CD4-positive, alpha-beta T cell treated with Interferon gamma for 1 hour (primary cell): ENCODE data around the gene LGR4.

ENCODE experiments used
- DNase-seq: peaks from one replicate; pipeline ENCODE4 v3.0.0-alpha.2; 2020

Gene LGR4

GRCh38 chr11:27397624-27398399 lies 74.8 kb downstream of the LGR4 start:
- no peak for DNase-seq

GRCh38 chr11:27396259-27396839 lies 76.2 kb downstream of the LGR4 start:
- DNase-seq = no peak

GRCh38 chr11:27395556-27396258 lies 76.9 kb downstream of the LGR4 start:
- DNase-seq = no peak

DNA sequence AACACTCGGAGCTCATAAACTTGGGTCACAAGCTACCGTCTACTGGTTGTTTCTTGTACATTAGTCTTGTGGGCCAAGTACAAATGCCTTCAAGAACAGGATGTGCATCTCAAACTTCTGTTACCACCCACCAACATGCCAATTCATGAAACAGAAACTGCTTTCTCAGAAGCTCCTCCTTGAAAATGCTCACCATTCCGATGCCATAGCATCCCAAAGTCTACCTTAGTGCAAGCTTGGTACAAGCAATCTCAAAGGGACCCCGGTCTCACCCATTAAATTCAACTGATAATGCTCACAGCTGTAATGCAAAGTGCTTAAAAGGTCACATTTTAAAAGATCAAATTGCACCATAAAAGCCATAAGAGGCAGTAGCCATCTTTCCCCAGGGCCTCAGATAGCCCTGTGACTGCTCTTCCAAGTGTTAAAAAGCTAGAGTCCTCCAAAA lies 77.8 kb downstream of the LGR4 start:
- DNase-seq = no peak

DNA sequence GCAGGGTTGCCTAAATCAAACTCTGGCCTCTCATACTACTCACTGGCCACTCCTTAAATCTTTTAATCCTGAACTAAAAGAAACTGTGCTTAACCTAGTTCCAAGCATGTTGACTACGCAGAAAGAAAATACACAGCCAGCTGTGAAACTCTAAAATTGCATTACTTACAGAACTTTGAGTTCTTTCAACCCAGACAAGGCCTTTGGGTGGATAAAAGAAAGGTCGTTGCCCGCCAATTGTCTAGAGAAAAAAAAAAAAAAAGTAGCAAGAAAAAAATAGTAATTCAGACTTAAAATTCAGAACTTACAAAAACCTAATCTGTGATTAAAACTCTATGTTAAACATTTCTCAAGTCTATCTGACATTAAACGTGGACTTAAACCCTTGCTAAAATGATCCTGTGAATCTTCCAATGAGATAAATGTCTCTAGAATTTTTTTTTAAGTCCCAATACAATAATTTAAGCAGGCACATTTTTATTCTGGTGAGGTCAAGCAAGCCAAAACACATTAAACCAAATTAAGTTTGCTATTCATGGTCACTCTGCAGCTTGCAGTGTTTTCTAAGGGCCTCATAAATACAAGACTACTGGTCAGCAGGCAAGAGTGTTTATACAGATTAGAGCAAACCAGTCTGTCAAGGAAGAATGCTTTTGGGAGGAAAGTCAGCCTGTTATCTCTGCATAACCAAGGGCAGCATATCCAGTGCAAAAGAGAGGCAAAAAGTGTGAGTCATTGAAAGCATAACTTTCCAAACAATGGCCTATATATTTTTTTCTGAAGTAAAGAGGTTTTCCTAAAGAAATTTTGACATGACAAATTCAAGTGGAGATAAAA lies 80.1 kb downstream of the LGR4 start:
- no peak for DNase-seq

GRCh38 chr11:27391331-27392015 lies 81.1 kb downstream of the LGR4 start:
- DNase-seq = no peak

- DNase-seq = no peak
These were observed 82.0 kb downstream of the LGR4 start for GRCh38 chr11:27390318-27391295.

GRCh38 chr11:27388869-27389268 lies 83.7 kb downstream of the LGR4 start:
- DNase-seq = no peak

GRCh38 chr11:27388001-27388400 lies 84.6 kb downstream of the LGR4 start:
- no peak for DNase-seq

- no peak for DNase-seq
These were observed 85.2 kb downstream of the LGR4 start for GRCh38 chr11:27387362-27387761.

- DNase-seq = no peak
These were observed 86.3 kb downstream of the LGR4 start for GRCh38 chr11:27386181-27386845.

DNA sequence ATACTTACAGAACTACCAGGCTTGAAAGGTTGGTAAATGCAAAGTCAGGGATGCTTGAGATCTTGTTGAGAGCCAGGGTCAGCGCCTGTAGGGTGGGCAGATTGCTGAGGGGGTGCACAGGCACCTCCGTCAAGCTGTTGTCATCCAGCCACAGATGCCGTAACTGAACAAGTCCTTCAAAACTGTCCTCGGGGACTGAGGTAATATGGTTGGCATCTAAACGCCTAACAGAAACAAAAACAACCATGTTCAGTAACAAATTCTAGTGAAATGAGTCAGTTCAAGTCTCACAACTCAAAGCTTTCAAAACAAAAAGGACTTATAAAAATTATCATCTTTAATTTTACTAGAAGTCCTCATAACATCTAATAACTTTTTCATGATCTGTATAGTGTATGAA lies 87.3 kb downstream of the LGR4 start:
- DNase-seq = no peak

DNA sequence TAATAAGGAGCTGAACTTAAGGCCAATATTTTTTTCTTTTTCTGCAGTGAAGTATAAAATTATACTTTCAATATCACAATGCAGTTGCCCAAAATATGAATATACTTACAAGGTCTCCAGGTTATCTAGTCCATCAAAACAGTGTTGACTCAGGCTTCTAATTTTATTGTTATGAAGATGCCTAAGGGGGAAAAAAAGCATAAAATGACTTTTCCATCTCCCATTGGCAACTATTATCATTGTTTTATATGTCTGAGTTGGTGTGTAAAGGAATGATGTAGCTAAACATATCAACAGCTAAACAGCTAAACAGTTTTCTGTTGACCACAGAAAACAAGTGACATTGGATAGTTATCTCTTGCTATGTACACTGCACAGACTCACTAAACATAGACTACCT lies 88.4 kb downstream of the LGR4 start:
- no peak for DNase-seq

DNA sequence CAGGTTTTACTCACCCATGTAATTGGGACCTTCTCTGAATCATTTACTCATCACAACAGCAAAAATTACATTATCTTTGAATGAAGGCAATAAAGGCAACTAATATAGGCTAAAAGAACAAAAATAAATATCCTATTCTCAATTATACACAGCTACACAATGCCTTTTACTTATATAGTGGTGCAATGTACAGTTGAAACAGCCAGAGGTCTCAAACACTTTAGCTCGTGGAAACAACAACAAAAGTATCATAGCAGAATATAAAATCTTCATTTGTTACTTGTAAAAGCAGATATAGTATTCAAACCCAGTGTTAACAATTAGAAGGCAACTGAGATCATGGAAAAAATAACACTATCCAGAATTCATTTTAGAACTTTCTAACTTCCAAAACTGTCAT lies 88.9 kb downstream of the LGR4 start:
- no peak for DNase-seq

GRCh38 chr11:27381238-27381666 lies 91.3 kb downstream of the LGR4 start:
- no peak for DNase-seq

DNA sequence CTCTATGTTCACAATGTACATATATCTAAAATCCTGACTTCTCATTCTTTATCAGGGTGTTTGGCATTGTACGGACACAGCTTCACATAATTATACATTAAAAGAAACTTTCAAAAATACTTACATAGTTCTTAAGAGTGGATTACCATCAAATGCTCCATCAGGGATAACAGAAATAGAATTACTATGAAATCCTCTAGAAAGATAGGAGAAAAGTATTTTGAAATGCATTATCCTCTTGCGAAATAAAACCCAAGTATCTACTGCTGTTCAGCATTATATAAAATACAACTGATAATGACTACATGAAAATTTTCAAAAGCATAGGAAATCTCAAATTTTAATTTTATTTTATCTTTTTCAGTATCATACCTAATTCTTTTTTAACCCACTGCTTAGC lies 91.8 kb downstream of the LGR4 start:
- no peak for DNase-seq

DNA sequence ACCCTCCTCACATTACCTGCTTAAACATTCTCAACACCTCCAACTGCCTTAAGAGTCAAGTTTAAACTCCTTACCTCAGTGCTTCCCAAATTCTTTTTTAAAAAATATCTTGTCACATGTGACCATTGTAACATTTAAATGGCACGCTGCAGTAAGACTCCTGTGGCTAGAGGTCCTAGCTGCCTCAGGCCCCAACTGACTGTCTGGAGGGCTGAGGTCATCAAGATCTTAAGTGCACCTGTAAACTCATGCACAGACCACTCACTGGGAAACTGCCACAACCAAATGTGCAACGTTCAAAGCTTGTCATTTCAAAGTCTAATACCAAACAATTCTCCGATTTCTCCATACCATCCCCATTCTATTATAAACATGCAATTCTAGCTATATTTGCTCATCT lies 93.1 kb downstream of the LGR4 start:
- DNase-seq = no peak

- DNase-seq = no peak
These were observed 97.2 kb downstream of the LGR4 start for GRCh38 chr11:27375370-27375769.

- no peak for DNase-seq
These were observed 98.6 kb downstream of the LGR4 start for GRCh38 chr11:27373856-27374602.

GRCh38 chr11:27373392-27373791 lies 99.2 kb downstream of the LGR4 start:
- no peak for DNase-seq
